CD4-positive, alpha-beta T cell treated with Interleukin-6 for 4 hours (primary cell): Measurements from ENCODE around the gene CSPG5.
A peak's percentile ranks its signal among the peaks of the same experiment; 100 is the strongest.

ENCODE experiments used
- DNase-seq: peaks from one replicate; pipeline ENCODE4 v3.0.0-alpha.2; 2020; ENCODE audit warnings: mixed read lengths

The CSPG5 gene

DNA sequence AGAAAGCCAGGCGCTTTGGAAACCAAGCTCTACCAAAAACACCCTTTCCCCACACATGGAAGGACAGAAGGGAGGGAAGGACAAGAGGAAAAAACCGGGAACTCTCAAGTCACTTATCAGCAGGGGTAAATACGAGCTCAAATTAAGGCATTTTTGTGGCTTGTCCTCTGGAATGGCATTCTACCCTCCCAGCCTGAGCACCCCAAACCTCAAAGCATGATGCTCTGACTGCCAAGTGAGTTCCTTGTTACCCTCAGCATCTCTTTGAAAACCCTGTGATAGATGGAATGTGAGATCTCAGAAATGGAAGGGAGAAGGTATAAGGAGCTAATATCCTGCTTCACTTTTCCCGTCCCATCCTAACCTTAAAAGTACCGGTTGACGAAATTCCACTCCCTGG lies 8.1 kb upstream of the CSPG5 start:
- no peak for DNase-seq

DNA sequence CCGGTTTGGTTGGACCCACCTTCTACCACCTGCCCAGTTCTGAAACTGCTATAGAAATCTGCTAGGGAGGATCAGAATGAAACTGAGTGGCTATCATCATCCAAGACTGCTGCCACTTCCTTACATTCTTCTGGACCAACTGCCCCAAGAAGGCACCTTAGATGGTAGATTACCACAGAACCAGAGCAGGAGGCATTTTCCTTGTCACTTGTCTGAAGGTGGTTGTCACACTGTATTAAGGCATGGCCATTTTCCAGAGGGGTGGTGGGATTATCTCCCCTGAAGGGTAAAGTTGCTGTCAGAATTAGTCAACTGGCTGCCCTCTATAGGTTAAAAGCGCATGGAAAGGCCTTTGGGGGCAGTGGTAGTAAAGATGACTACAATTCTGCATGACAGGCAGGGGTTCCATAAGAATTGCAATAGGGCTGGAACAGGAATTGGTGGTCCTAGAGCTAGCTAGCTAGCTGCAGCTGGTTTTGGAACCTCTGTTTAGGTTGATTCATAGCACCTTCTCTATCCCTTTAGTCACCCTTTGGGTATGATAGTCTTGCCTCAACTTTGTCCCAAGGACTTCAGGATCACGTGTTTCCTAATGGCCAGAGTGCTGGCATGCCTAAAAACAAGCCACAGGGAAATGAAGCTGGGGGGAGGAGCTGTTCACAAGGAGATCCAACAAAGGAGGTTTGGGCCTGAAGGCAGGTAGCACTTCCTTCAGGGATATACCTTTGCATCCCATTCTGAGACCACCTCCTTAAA lies 4.8 kb upstream of the CSPG5 start:
- no peak for DNase-seq

DNA sequence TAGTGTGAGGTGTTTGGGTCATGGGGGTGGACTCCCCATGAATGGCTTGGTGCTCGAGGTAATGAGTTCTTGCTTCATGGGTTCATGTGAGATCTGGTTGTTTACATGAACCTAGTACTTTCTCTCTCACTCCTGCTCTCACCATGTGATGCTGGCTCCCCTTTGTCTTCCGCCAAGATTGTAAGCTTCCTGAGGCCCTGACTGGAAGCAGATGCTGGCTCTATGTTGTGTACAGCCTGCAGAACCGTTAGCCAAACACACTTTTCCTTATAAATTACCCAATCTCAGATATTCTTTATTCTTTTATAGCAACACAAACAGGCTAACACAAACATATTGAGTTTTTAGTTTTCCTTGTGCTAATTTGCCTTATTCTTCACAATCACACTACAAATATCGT lies 3.2 kb upstream of the CSPG5 start:
- no peak for DNase-seq

DNA sequence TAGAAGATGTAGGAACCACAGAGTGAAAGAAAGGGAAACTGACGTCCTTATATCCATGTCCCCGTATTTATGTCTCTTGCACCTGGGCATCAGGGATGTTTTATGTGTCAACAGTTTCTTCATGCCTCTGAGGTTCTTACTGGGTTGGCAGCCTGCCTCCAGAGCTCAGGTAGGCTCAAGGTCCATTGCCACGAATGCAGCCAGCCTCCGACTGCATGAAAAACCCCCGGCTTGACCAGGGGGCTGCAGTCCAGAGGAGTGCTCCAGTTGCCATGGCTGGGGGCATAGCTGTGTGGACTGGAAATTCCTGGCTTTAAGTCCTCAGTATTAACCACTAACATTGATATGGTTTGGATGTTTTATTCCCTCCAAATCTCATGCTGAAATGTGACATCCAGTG lies 2.8 kb upstream of the CSPG5 start:
- DNase-seq: no peak

DNA sequence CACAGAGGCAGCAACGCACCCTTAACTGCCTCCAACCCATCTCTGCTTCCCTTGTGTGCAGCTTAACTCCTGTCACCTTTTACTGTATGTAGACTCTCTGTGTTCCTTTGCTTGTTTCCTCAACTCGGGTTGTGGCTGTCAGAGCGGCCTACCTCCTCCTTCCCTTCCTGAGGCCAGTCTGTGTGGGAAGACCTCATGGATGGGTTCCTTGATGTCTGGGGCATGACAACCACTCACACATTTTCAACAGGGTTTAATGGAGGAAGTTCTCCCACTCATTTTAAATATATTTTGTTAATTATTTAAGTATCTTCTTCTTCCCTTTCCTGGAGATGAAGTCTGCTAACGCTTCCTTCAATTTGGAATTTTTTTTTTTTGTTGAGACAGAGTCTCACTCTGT lies 1.8 kb upstream of the CSPG5 start:
- DNase-seq: no peak

DNA sequence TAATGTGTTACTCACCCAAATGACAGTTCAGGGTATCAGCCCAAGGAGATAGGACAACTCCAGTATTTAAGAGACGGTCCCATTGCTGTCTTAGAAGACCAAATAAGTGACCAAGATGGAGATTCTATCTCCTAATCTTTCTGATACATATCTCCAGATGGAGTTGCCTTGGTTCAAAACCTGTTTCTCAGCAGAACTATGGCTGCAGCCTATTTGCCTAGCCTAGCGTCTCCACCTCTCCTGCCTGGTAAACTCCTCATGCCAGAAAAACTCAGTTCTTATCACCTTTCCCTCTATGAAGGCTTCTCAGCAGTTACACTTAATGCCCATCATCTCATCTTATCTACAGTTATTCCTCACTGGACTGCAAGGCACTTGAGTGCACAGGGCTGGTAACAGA lies 1.2 kb upstream of the CSPG5 start:
- no peak for DNase-seq

DNA sequence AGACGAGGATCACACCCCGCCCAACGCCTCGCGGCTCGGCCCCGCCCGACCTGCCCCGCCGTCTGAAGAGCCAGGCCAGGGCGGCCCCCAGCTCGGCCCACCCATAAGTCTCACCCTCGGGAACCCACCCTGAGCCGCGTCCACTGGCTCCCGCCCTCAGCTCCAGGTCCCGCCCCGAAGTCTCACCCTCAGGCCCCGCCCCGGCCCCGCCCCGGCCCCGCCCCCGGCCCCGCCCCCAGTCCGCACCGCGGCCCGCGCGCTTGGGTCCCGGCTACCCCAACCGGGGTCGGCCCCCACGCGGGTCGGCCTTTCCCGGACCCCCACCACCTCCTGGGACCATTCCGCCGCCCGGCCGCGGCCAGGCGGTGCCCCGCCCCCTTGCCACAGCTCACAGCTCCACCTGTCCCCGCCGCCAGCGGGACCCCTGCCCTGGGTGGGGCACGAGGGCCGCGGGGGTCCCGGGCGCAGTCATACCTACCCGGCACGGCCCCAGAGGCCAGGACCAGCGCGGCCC lies 489 bp downstream of the CSPG5 start:
- peak; percentile 60 for DNase-seq

DNA sequence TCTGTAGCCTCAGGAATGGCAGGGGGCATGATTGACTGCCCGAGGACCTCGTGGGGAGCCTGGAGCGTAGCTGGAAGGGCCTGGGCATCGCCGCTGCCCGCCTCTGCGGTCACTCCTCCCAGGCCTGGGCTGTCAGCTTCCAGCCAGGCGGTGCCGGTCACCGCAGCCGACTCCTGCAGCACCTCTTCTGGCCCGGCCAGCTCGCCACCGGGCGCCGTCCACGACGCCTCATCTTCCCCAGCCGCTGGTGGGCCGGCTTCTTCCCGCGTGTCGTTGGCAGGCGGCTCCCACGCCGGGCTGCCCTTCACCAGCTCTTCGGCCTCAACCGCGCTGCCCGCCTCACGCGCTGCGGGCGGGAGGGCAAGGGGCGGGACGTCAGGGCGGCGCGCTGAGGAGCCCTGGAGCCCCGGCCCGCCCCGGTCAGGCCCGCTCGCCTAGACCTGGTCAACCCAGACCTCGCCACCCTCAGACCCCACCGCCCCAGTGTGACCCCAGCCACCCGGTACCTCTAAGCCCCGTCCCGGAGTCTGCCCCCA lies 1.0 kb downstream of the CSPG5 start:
- DNase-seq: no peak

DNA sequence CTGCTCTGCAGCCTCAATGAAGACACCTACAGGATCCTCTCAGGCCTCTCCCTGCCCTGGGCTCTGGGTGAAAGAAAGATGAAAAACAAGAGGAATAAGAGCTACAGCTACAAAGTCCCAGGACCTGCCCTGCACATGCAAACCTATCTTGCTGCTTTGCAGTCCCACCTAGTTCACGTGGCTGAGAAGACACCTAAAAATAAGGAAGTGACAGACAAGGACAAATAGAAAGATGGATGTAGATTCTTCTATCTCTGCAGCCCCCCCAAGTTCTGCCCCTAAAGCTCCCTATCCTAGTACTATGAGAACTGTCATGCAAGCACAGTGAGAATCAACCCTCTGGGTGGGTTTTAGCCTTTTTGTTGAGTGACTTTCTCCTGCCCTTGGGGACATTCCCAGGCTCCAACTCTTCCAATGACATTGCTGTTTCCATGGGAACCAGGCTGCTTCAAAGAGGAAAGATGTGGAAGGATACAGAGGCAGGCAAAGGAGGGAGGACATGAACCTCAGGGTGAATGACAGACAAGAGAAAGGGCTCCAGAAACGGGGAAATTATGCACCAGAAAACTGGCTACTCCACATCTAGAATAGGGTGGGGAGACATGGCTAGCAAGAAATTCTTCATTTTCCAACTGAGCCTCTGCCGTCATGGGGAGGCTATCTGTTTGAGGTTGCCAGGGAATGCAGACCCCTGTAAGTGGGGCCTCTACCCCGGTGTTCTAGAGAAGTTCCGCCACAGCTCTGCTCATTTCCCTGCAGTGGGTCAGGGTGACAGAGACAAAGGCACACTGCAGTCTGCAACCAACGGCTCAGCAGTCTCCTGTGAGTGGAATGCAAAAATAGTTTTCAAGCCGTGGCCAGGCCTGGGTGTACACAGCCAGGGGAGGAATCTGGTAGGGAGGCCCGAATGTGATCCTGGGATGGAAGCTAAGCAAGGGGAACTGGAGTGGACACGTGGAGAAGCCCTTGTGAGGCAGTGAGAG lies 5.2 kb downstream of the CSPG5 start:
- DNase-seq: no peak

DNA sequence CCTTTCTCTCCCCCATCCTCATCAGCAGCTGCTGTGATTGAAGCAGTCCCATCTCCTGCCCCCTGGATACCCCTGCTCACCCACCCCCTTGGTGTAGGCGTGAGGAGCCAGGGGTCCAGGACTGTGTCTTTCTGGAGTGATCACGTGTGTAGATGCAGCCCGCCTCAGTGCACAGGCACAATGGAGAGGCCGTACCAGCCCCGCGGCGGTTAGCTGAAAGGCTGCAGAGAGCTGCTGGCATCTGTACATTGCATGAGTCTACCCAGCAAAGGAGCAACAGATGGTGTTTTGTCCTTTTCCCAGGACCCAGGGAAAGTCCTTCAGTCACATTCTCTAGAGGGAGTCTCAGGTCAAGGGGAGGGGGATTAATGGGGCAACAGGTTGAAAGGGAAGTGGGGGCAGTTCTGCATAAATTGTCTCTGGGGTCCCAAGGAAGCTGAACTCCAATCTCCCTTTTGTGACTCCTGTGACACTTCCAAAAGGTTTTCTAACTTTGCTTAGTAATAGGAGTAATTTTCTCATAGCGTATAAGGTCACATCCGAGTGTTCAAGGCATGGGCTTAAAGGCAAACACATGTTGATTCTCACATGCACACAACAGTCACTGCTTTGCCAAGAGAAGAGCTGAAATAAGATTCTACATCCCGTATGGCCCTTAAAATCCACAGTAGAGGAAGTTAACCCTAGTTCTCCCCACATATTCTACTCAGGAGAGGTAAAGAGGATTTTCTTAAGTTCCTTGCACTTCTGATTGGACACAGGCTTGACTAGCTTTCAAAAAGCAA lies 7.1 kb downstream of the CSPG5 start:
- DNase-seq: no peak

DNA sequence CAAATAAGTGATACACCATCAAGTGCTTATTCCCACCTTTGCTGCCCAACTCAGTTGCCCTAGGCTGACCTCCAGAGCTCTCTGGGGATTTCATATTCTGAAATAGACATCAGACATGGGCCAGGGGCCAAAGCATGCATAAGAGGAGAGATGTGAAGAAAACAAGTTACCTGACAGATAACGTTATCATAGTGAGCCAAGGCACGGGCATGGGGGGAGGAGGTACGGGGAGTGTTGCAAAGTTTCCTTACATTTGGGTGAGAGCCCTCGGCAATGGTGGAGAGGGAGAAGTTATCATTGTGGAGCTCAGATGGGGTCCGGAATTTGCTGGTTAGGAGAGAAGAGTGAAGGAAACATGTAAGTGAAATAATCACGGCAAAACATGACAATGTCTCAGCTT lies 9.8 kb downstream of the CSPG5 start:
- DNase-seq: no peak

DNA sequence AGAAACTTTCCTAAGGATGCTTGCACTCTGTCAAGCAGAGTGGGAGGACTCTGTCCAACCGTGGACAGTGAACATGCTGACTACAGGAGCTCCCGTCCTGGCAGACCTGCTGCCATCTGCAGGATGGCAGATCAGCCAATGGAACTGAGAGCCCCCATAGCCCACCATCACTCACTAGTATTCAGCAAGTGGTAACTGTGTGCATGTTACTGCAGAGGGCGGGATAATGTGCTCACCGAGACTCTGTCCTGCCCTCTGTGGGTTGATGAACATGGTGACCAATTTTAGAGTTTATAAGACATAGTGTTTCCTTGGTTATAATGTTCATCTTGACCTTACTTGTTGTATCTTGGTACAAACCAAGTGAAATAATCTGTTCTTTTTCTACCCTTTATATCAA lies 11.5 kb downstream of the CSPG5 start:
- DNase-seq: no peak

DNA sequence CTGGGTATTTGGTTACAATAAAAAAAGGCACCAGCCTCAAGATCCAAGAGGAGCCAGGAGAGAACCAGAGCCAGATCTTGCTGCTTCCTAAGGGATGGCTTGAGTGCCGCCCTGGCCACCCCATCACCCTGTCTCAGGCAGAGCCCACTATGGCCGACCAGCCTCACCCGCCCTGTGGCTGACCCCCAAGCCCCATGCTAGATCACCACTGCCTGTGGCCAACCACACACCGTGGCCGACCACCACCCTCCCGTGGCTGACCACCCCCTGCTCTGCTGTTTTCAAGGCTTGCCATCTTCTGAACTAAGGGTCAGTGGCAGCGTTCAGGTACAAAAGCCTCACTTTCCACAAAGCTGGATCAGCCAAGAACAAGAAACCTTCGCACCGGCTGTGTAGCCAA lies 12.0 kb downstream of the CSPG5 start:
- no peak for DNase-seq

DNA sequence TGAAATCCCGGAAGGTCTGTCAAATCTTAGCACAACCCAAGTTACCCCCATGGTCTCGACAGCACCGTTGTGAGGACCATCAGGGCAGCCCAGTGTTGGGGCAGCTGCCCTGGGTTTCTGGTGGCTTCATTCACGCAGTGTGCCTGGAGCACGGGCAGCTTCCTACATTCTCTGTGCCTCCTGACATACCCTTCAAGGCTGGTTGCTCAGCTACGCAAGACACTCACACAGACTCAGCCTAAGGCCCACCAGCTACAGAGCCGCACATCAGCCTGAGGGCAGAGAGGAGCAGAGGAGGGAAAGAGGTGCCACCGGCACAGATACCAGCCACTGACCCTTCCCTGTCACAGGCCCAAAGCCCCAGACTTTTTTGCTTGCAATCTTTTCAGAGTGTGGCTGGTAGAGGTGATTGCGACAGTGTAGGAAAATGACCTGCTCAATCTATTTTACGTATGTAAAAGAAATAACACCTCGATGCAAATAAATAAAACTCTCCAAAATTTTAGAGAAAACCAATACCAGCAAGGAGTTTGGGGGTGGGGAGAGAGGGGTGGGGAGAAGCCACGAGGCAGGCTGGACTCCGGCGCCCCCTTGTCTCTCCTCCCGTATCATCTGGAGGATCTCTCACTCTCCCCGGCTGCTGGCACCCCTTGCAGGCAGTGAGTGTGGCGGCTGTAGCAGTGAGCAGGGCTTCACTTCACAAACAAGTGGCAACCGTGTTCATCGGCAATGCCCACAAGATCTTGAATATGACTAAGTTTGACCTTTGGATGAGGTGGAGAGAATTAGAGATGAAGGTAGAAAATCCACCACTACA lies 12.7 kb downstream of the CSPG5 start:
- no peak for DNase-seq

DNA sequence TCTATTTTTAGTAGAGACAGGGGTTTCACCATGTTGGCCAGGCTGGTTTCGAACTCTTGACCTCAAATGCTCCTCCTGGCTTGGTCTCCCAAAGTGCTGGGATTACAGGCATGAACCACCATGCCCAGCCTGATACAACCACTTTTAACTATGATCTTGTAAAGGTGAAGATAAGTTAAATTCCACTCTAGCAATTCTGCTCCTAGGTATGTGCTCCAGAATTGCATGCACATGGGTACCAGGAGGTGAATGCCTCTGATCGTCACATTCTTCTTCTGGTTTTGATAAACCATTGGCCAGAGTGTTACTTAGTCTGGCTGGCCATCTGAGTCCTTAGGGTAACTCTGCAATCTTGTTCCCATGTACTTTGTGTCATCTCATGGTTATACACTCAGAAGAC lies 22.3 kb downstream of the CSPG5 start:
- no peak for DNase-seq

DNA sequence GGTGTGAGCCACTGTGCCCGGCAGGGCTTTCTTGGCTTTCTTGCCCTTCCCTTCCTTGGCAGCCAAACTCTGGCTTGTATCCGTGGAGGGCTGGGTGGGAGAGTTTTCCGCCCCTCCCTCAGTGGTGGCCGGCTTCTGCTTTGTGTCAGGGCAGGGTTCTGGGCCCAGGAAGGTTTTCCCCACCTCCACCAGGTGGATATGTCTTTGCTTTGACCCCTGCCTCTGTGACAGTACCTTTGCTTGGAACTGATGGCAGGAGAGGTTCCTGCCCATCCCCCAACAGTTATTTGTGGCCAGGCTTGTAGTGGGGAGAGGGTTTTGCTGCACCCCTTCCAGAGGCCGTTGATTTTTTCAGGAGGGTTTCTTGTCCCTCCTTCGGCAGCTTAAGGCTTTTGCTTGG lies 24.3 kb downstream of the CSPG5 start:
- no peak for DNase-seq

DNA sequence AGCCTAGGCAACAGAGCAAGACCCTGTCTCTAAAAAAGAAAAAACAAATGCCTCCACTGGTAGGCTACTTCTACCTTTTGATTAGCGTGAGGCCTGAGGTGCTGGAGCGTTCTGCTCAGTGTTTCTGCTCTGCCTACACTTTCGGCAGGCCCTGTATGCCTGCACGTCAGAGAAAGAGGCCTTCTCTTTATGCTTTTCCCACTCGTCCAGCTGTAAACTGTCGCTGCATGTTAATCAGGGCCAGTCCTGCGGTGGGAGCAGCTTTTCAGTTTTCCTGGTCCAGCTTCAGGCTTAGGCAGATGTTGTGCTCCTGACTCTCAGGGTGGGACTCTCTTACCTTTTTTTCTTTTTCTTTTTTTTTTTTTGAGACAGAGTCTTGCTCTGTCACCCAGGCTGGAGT lies 25.3 kb downstream of the CSPG5 start:
- DNase-seq: no peak

DNA sequence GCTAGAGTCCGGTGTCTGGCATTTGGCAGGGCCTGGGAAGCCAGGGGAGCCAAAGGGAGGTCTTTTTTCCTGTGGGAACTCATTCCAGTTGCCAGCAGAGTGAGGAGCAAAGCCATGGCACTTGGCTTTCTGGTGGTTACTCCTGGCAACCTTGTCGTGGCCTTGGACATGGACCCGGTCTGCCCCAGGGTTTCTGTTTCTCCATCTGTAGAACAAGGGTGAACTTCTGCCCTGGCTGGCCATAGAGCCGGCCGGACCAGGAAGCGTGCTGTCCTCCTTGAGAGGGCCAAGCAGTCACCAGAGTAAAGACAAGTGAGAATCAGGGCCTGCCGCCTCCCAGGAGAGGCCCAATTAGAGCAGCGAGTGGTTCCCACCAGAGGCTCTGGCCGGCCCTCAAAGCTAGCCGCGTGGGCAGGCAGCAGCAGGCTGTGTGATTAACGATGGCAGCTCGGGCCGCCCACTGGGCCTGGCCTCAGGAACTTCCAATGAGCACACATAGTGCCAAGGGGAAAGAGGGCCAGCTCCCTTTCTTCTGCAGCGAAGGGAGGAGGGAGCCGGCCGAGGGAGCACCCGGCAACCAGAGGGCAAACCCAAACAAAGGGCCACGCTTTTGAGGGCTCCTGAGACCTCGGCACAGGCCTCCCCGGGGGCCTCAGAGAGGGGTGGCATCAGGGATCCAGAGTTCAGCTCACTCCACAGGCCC lies 36.0 kb downstream of the CSPG5 start:
- no peak for DNase-seq

DNA sequence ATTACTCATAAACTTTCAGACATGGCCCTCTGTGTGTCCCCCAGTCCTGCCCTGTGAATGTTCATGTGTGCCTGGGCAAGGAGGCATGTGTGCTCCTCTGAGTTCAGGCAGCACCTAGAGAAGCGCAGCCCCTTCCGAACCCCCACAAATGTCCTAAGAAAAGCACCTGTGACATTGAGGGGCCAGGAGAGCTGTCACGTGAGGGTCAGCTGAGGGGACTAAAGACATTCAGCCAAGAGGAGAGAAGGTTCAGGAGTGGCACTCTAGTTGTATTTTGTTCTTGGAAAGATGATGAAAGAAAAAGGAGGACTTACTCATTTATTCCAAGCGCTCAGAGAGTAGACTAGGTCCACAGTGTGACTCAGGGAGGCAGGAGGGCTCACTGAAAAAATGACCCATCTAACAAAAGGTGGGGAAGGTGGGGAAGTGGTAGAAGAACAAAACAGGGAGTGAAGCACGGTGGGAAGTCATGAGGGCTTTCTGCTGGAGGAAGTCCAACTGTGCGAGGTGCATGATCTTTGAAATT lies 37.0 kb downstream of the CSPG5 start:
- no peak for DNase-seq

DNA sequence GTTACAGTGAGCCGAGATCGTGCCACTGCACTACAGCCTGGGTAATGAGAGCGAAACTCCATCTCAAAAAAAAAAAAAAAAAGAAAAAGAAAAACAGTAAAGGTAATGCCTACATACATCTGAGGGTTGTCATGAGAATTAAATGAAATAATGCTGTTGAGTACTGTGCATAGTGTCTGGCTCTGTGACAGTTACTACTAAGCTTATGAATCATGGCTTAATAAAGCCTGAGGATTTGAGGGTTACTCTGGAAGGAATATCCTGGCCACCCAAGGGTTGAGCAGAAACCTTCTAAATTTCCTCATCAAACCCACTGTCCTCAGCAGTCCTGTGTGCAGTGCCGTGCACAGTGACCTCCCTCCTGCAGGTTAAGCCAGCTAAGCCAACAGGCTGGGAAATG lies 38.4 kb downstream of the CSPG5 start:
- DNase-seq: no peak

DNA sequence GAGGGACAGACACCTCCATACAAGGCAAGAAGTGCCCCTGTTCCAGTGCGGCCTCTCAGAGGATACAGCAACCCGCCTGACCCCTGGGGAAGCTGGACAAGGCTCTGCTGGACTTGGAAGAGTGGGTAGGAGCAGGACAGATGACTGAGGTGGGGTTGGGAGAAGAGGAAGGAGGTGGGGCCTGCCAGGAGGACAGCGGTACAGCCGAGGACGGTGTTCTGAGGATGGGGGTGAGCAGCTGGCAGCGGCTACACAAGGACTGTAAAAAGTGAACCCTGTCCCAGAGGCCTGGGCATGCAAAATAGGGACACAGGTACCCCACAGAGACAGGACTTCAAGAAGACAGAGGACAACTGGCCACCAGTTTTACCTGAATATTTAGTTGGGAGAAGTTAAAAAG lies 41.7 kb downstream of the CSPG5 start:
- DNase-seq: no peak
